Right lobe of liver (tissue), 6 donors: ENCODE data around the gene MEIS2. TPM values are rescaled to one million over a fixed set of nuclear protein-coding genes. Genes with fewer than 3 reads are reported as not detected.

ENCODE experiments used
- ATAC-seq, 4 donors: fragments of 200-7000 bp; cut with Tn5 transposase; one replicate each; pipeline ENCODE4 v1.9.1; 2020; ENCODE audit warnings: mild to moderate bottlenecking in 4 of 4, moderate library complexity in 4 of 4
- DNase-seq, 3 donors: peaks; one replicate each; pipeline ENCODE4 v3.0.0-alpha.2; 2020
- H3K27ac ChIP-seq, 3 donors: fragments of 200-600 bp; one replicate each; pipeline ENCODE4 v1.8.0; 2022
- H3K27me3 ChIP-seq, 2 donors: fragments of 200-600 bp; one replicate each; pipeline ENCODE4 v1.8.0; 2022
- H3K36me3 ChIP-seq, 4 donors: fragments of 200-600 bp; sonication (generic) in 1 of 4; one replicate each; pipeline versions ENCODE4 v1.5.1 to v1.8.0; 2017 to 2022; ENCODE audit warnings: control low read depth in 1 of 4
- H3K4me1 ChIP-seq, 4 donors: fragments of 200-600 bp; sonication (generic) in 1 of 4; one replicate each; pipeline versions ENCODE4 v1.5.1 to v1.8.0; 2017 to 2022; ENCODE audit warnings: control low read depth in 1 of 4
- H3K4me3 ChIP-seq, 3 donors: fragments of 200-600 bp; one replicate each; pipeline ENCODE4 v1.8.0; 2022
- H3K9me3 ChIP-seq, 4 donors: fragments of 200-600 bp; sonication (generic) in 1 of 4; one replicate each; pipeline versions ENCODE4 v1.5.1 to v1.8.0; 2017 to 2022; ENCODE audit warnings: control low read depth in 1 of 4
- CTCF ChIP-seq, 4 donors: fragments of 200-600 bp in 3 of 4; fragments of 450-650 bp in 1 of 4; IDR thresholded peaks; one replicate each; pipeline versions ENCODE4 v1.5.1 to v1.8.0; 2016 to 2022; ENCODE audit warnings: antibody characterized with exemption in 4 of 4, mild to moderate bottlenecking in 2 of 4
- POLR2A ChIP-seq: fragments of 450-650 bp; IDR thresholded peaks from one replicate; pipeline ENCODE4 v1.6.1; 2017; ENCODE audit warnings: antibody characterized with exemption, mild to moderate bottlenecking
- WGBS: methylation state at CpG from one replicate; pipeline ENCODE4 v1.1.6; 2018; ENCODE audit warnings: low coverage, low lambda C conversion rate; ENCODE audit not compliant: insufficient coverage; ENCODE audit errors: missing lambda C conversion rate; 5-methylcytosine and 5-hydroxymethylcytosine counted together
- intact Hi-C, 2 donors: fragments of 100-400 bp; cut with DNase I; formaldehyde crosslinking; loops; one replicate each; pipeline versions ENCODE4 v1.11.2 to v1.14.1; 2022
- total RNA-seq, 6 experiments: library from RNA; depleted of rRNA in 2 of 6; stranded (reverse); fragments of >200 nt in 2 of 6; fragmentation: NEBNext Ultra II Directional in 3 of 6; extraction: Animal tissue kit (Norgen Biotek cat#: 25700) in 3 of 6; gene quantifications; one replicate each; pipeline versions ENCODE4 v1.1.0 to v1.2.4, GENCODE V29; 2016 to 2023
- donor health status: DM: no; HTN: yes; CAD: no.
- donor health status: DM: no; HTN: no; CAD: no.
- donor health status: DM: no; HTN: no; CAD: no.
- donor health status: DM: no; HTN: yes; CAD: no.
- donor health status: DM: no; HTN: yes; CAD: no.

Gene MEIS2
- total RNA-seq, 6 experiments from 2014 or later: 6.1 to 18.0 (median 7.9) TPM

GRCh38 chr15:36958606-36959005 lies 141.7 kb downstream of the MEIS2 start:
- Histone ChIP-seq H3K9me3 (no peaks in the 10 kb centered on the region), H3K4me1 (peaks cover 0 to 9% (median 0%) of the 10 kb centered on the region in 4 donors), H3K27ac (no peak overlapping the region), H3K4me3 (no peak overlapping the region), H3K27me3 (no peaks in the 10 kb centered on the region), H3K36me3 (no peaks in the 10 kb centered on the region)
- ATAC-seq (no peak), DNase-seq (no peak)
- WGBS: 89% methylated on average over 1 of the region's 1 CpG
- intact Hi-C loops: no loop called here
- TF ChIP-seq POLR2A (no peak), CTCF (IDR thresholded peaks at IDR 0.05) (no peak)

- no peaks in the 10 kb centered on the region for H3K4me1 ChIP-seq
- H3K27me3 ChIP-seq: no peaks in the 10 kb centered on the region
- 100% methylated on average over 1 of the region's 1 CpG for whole genome bisulfite sequencing
- H3K36me3 ChIP-seq: no peaks in the 10 kb centered on the region
- intact Hi-C loops: no loop called here
- no peak for DNase-seq
- no peak for ATAC-seq
- TF ChIP-seq POLR2A (no peak), CTCF (IDR thresholded peaks at IDR 0.05) (no peak)
- H3K27ac ChIP-seq: no peak overlapping the region
- no peaks in the 10 kb centered on the region for H3K9me3 ChIP-seq
- no peak overlapping the region for H3K4me3 ChIP-seq
Observed at GRCh38 chr15:36954486-36954885, 145.9 kb downstream of the MEIS2 start.

GRCh38 chr15:36953346-36953745 lies 147.0 kb downstream of the MEIS2 start:
- Histone ChIP-seq H3K9me3 (no peaks in the 10 kb centered on the region), H3K27me3 (no peaks in the 10 kb centered on the region), H3K4me1 (no peaks in the 10 kb centered on the region), H3K36me3 (no peaks in the 10 kb centered on the region), H3K4me3 (no peak overlapping the region), H3K27ac (no peak overlapping the region)
- TF ChIP-seq POLR2A: no peak
- TF ChIP-seq CTCF (IDR thresholded peaks at IDR 0.05): no peak
- DNase-seq (no peak), ATAC-seq (no peak)
- 98% methylated on average over 3 of the region's 3 CpGs for WGBS
- intact Hi-C loops: no loop called here

DNA sequence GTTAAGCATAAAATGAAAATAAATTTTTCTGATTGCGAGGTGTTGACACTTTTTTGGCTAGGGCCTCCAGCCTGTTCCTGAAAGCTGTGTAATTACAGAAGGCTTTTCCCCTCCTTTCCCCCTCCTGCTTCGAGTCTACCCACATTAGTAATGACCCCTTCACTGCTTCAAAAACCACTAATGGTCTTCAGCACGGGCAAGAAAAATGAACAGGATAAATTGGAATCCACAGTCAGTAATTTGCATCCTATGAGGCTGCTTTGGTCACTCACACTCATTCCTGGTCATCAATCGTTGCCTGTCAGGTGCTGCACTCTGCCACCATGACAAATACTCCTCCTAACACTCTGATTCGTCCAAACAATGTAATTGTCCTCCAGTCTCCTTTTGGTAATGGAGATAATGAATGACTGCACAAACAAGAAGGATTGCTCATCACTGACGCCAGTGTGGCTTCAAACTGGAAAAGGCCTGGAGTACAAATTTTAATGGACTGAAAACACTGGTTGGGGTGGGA lies 148.6 kb downstream of the MEIS2 start:
- H3K27me3 ChIP-seq: no peaks in the 10 kb centered on the region

More for the DNA sequence above, 148.6 kb downstream of the MEIS2 start:
- H3K4me3 ChIP-seq: no peak overlapping the region
- DNase-seq (no peak), ATAC-seq (no peak)
- H3K9me3 ChIP-seq: no peaks in the 10 kb centered on the region
- intact Hi-C loops: no loop called here
- 52% methylated on average over 6 of the region's 6 CpGs for WGBS
- H3K36me3 ChIP-seq: no peaks in the 10 kb centered on the region
- TF ChIP-seq POLR2A (no peak), CTCF (IDR thresholded peaks at IDR 0.05) (no peak)
- no peaks in the 10 kb centered on the region for H3K4me1 ChIP-seq
- H3K27ac ChIP-seq: no peak overlapping the region
